ENCODE results near the gene SERPINB3. TPM values are rescaled to one million over a fixed set of nuclear protein-coding genes. Genes with fewer than 3 reads are reported as not detected.

SERPINB3 gene
- total RNA-seq, 1 experiment from 2014 or later, result not detected

DNA sequence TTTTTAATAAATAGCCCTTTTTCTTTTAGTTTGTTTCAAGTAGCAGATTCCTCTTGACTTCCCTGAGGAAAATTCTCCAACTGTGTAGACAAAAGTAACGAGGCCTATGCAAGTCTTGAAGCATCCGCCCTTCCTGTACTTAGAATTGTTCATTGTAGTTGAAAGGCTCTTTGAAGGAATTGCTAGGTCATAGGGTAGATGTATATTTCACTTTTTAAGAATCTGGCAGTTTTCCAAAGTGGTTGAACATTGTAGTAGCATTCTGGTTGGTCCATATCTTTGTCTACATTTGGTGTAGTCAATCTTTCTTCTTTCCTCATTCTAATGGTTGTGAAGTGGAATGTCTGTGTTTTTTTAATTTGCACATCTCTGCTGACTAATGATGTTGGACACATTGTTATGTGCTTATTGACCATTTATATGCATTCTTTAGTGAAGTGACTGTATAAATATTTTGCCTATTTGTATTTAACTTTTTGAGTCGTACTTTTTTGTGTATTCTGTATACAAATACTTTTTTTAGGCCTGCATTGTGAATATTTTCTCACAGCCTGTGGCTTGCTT is 35.5 kb upstream of the SERPINB3 start:
- no peak for DNase-seq
- Mint-ChIP-seq H3K36me3 (ENCODE audit: insufficient read depth, unreplicated experiment) (no peaks in the 10 kb centered on the region), H3K4me3 (ENCODE audit: unreplicated experiment) (no peak overlapping the region), H3K9me3 (ENCODE audit: unreplicated experiment) (no peaks in the 10 kb centered on the region), H3K4me1 (ENCODE audit: low read depth, unreplicated experiment) (no peaks in the 10 kb centered on the region), H3K27me3 (ENCODE audit: insufficient read depth, unreplicated experiment) (peaks cover 5% of the 10 kb centered on the region), H3K27ac (ENCODE audit: unreplicated experiment) (no peak overlapping the region)
- Histone ChIP-seq H3K36me3 (ENCODE audit: control insufficient read depth, insufficient read depth, low read length) (no peaks in the 10 kb centered on the region), H3K4me3 (ENCODE audit: low read depth, low read length) (no peak overlapping the region), H3K9me3 (no peaks in the 10 kb centered on the region), H3K4me1 (no peaks in the 10 kb centered on the region), H3K27me3 (replicated peaks; ENCODE audit: control insufficient read depth, insufficient read depth, low read length) (no peaks in the 10 kb centered on the region)
- ChIA-PET POLR2A (no interaction called here), CTCF (no interaction called here)
- no TSS peak for BruUV-seq (replicated peaks)
- TF ChIP-seq, protein P1, sequence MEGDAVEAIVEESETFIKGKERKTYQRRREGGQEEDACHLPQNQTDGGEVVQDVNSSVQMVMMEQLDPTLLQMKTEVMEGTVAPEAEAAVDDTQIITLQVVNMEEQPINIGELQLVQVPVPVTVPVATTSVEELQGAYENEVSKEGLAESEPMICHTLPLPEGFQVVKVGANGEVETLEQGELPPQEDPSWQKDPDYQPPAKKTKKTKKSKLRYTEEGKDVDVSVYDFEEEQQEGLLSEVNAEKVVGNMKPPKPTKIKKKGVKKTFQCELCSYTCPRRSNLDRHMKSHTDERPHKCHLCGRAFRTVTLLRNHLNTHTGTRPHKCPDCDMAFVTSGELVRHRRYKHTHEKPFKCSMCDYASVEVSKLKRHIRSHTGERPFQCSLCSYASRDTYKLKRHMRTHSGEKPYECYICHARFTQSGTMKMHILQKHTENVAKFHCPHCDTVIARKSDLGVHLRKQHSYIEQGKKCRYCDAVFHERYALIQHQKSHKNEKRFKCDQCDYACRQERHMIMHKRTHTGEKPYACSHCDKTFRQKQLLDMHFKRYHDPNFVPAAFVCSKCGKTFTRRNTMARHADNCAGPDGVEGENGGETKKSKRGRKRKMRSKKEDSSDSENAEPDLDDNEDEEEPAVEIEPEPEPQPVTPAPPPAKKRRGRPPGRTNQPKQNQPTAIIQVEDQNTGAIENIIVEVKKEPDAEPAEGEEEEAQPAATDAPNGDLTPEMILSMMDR (IDR thresholded peaks at IDR 0.05; ENCODE audit: insufficient read depth in 1 of 2, low read depth in 1 of 2, low read length in 1 of 2, severe bottlenecking in 1 of 2, unreplicated experiment in 1 of 2), result no peak
- intact Hi-C loops (cut with micrococcal nuclease; ENCODE audit: unreplicated experiment), result no loop called here

DNA sequence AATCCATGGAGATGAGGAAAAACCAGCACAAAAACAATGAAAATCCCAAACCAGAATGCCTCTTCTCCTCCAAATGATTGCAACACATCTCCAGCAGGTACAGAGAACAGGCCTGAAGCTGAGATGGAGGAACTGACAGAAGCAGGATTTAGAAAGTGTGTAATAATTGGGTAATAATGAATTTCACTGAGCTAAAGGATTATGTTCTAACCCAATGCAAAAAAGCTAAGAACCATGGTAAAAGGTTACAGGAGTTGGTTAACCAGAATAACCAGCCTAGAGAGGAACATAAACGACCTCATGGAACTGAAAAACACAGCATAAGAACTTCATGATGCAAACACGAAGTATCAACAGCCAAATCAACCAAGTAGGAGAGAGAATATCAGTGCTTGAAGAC is 27.4 kb upstream of the SERPINB3 start:
- H3K4me1 Mint-ChIP-seq (ENCODE audit: low read depth, unreplicated experiment), result no peaks in the 10 kb centered on the region
- BruUV-seq (replicated peaks), result no TSS peak
- H3K9me3 Mint-ChIP-seq (ENCODE audit: unreplicated experiment), result no peaks in the 10 kb centered on the region
- CTCF ChIA-PET, result no interaction called here
- Histone ChIP-seq H3K9me3 (no peaks in the 10 kb centered on the region), H3K4me3 (ENCODE audit: low read depth, low read length) (no peak overlapping the region), H3K36me3 (ENCODE audit: control insufficient read depth, insufficient read depth, low read length) (no peaks in the 10 kb centered on the region), H3K27me3 (replicated peaks; ENCODE audit: control insufficient read depth, insufficient read depth, low read length) (no peaks in the 10 kb centered on the region), H3K4me1 (no peaks in the 10 kb centered on the region)
- no peak overlapping the region for H3K27ac Mint-ChIP-seq (ENCODE audit: unreplicated experiment)
- H3K36me3 Mint-ChIP-seq (ENCODE audit: insufficient read depth, unreplicated experiment), result no peaks in the 10 kb centered on the region
- POLR2A ChIA-PET, result no interaction called here
- H3K27me3 Mint-ChIP-seq (ENCODE audit: insufficient read depth, unreplicated experiment), result no peaks in the 10 kb centered on the region
- intact Hi-C loops (cut with micrococcal nuclease; ENCODE audit: unreplicated experiment), result no loop called here
- H3K4me3 Mint-ChIP-seq (ENCODE audit: unreplicated experiment), result no peak overlapping the region
- TF ChIP-seq, protein P1 (IDR thresholded peaks at IDR 0.05; ENCODE audit: insufficient read depth in 1 of 2, low read depth in 1 of 2, low read length in 1 of 2, severe bottlenecking in 1 of 2, unreplicated experiment in 1 of 2), result no peak
- no peak for DNase-seq

DNA sequence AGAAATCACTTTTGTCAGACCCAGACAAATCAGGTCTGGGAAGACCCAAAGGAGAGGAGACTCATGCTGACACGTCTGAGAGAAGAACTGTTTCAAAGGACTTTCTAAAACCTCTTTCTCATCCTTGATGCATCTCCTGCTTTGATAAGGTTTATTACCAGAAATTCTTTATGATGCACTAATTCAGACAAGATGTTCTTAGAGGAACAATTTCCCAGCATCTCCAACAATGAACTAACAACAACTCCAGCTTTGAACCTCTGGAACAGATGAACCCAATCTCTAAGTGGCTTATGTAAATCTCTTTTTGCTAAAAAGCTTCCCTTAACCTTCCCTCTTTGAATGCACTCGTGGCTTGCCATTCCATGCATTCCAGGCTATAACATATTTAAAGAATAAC is 25.2 kb upstream of the SERPINB3 start:
- Histone ChIP-seq H3K4me3 (ENCODE audit: low read depth, low read length) (no peak overlapping the region), H3K4me1 (peaks cover 3% of the 10 kb centered on the region), H3K9me3 (no peaks in the 10 kb centered on the region), H3K36me3 (ENCODE audit: control insufficient read depth, insufficient read depth, low read length) (no peaks in the 10 kb centered on the region), H3K27me3 (replicated peaks; ENCODE audit: control insufficient read depth, insufficient read depth, low read length) (no peaks in the 10 kb centered on the region)
- Mint-ChIP-seq H3K4me1 (ENCODE audit: low read depth, unreplicated experiment) (peaks cover 8% of the 10 kb centered on the region), H3K4me3 (ENCODE audit: unreplicated experiment) (no peak overlapping the region), H3K9me3 (ENCODE audit: unreplicated experiment) (peaks cover 12% of the 10 kb centered on the region), H3K36me3 (ENCODE audit: insufficient read depth, unreplicated experiment) (peaks cover 6% of the 10 kb centered on the region), H3K27ac (ENCODE audit: unreplicated experiment) (no peak overlapping the region), H3K27me3 (ENCODE audit: insufficient read depth, unreplicated experiment) (no peaks in the 10 kb centered on the region)
- CTCF ChIA-PET, result no interaction called here
- POLR2A ChIA-PET, result no interaction called here
- BruUV-seq (replicated peaks), result no TSS peak
- intact Hi-C loops (cut with micrococcal nuclease; ENCODE audit: unreplicated experiment), result no loop called here
- TF ChIP-seq, protein P1 (IDR thresholded peaks at IDR 0.05; ENCODE audit: insufficient read depth in 1 of 2, low read depth in 1 of 2, low read length in 1 of 2, severe bottlenecking in 1 of 2, unreplicated experiment in 1 of 2), result no peak
- no peak for DNase-seq
